ENCODE data around the gene TMEM185B.
A peak's percentile ranks its signal among the peaks of the same experiment; 100 is the strongest.
"Not testable (repeated sequence)": the region's sequence is repeated elsewhere in the genome, so short reads cannot be mapped to it uniquely, and the experiment has no call there.

Gene TMEM185B

GRCh38 chr2:120208381-120209353 lies 14.5 kb downstream of the TMEM185B start:
- no peak for DNase-seq (ENCODE audit: low read depth)
- H3K4me3 ChIP-seq (ENCODE audit: low read depth, low read length): no peak overlapping the region
- no peak for TF ChIP-seq CTCF (IDR thresholded peaks at IDR 0.05; ENCODE audit: low read depth, low read length, missing control alignments)

GRCh38 chr2:120206022-120206581 lies 17.1 kb downstream of the TMEM185B start:
- DNase-seq (ENCODE audit: low read depth): no peak
- peak; percentile 76 for TF ChIP-seq CTCF (IDR thresholded peaks at IDR 0.05; ENCODE audit: low read depth, low read length, missing control alignments)
- no peak overlapping the region for H3K4me3 ChIP-seq (ENCODE audit: low read depth, low read length)

GRCh38 chr2:120204945-120205670 lies 18.1 kb downstream of the TMEM185B start:
- H3K4me3 ChIP-seq (ENCODE audit: low read depth, low read length): no peak overlapping the region
- no peak for DNase-seq (ENCODE audit: low read depth)
- TF ChIP-seq CTCF (IDR thresholded peaks at IDR 0.05; ENCODE audit: low read depth, low read length, missing control alignments): no peak

- TF ChIP-seq CTCF (IDR thresholded peaks at IDR 0.05; ENCODE audit: low read depth, low read length, missing control alignments): no peak
- H3K4me3 ChIP-seq (ENCODE audit: low read depth, low read length): no peak overlapping the region
- DNase-seq (ENCODE audit: low read depth): no peak
These were observed 18.8 kb downstream of the TMEM185B start for GRCh38 chr2:120204417-120204816.

GRCh38 chr2:120204022-120204405 lies 19.2 kb downstream of the TMEM185B start:
- TF ChIP-seq CTCF (IDR thresholded peaks at IDR 0.05; ENCODE audit: low read depth, low read length, missing control alignments): no peak
- DNase-seq (ENCODE audit: low read depth): no peak
- H3K4me3 ChIP-seq (ENCODE audit: low read depth, low read length): no peak overlapping the region

GRCh38 chr2:120203251-120204021 lies 19.8 kb downstream of the TMEM185B start:
- DNase-seq (ENCODE audit: low read depth): no peak
- H3K4me3 ChIP-seq (ENCODE audit: low read depth, low read length): no peak overlapping the region
- TF ChIP-seq CTCF (IDR thresholded peaks at IDR 0.05; ENCODE audit: low read depth, low read length, missing control alignments): no peak

- DNase-seq (ENCODE audit: low read depth); H3K4me3 ChIP-seq (ENCODE audit: low read depth, low read length): not testable (repeated sequence)
These were observed 23.3 kb downstream of the TMEM185B start for GRCh38 chr2:120199817-120200459.
